Measurements from ENCODE around the gene UQCC3.

Gene UQCC3

DNA sequence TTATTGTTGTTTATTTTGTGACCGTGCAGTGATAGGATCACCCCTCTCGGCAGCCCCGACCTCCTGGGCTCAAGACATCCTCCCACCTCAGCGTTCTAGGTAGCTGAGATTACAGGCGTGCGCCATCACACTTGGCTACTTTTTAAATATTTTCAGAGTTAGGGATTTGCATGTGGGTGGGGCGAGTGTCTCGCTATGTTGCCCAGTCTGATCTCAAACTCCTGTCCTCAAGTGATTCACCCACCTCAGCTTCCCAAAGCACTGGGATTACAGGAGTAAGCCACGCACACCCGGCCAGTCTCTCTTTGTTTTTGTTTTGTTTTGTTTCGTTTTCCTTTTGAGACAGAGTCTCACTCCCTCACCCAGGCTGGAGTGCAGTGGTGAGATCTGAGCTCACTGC lies 17.2 kb upstream of the UQCC3 start:
- TF ChIP-seq OSR1 (CRISPR knock-in tag; IDR thresholded peaks at IDR 0.05), result no peak
- no peak for TF ChIP-seq ZNF565 (CRISPR knock-in tag; conservative IDR thresholded peaks at IDR 0.05; ENCODE audit: low read depth)
- TF ChIP-seq ZNF8 (CRISPR knock-in tag; IDR thresholded peaks at IDR 0.05), result no peak
- no peak for TF ChIP-seq PPARA (CRISPR knock-in tag; IDR thresholded peaks at IDR 0.05; ENCODE audit: borderline replicate concordance)
- no peak for TF ChIP-seq BACH2 (CRISPR knock-in tag; IDR thresholded peaks at IDR 0.05; ENCODE audit: borderline replicate concordance)
- TF ChIP-seq ZC3H10 (CRISPR knock-in tag; IDR thresholded peaks at IDR 0.05), result no peak
- no peak for TF ChIP-seq RARB (CRISPR knock-in tag; IDR thresholded peaks at IDR 0.05)
- no peak for TF ChIP-seq ESRRG (CRISPR knock-in tag; IDR thresholded peaks at IDR 0.05)
- no peak for TF ChIP-seq CSDC2 (CRISPR knock-in tag; IDR thresholded peaks at IDR 0.05)
- TF ChIP-seq ZFP3 (CRISPR knock-in tag; IDR thresholded peaks at IDR 0.05), result no peak
- no peak for TF ChIP-seq ZFP30 (CRISPR knock-in tag; IDR thresholded peaks at IDR 0.05)
- TF ChIP-seq SNAI2 (CRISPR knock-in tag; IDR thresholded peaks at IDR 0.05), result no peak
- no peak for TF ChIP-seq TOX (CRISPR knock-in tag; IDR thresholded peaks at IDR 0.05; ENCODE audit: borderline replicate concordance)
- TF ChIP-seq, protein P1, sequence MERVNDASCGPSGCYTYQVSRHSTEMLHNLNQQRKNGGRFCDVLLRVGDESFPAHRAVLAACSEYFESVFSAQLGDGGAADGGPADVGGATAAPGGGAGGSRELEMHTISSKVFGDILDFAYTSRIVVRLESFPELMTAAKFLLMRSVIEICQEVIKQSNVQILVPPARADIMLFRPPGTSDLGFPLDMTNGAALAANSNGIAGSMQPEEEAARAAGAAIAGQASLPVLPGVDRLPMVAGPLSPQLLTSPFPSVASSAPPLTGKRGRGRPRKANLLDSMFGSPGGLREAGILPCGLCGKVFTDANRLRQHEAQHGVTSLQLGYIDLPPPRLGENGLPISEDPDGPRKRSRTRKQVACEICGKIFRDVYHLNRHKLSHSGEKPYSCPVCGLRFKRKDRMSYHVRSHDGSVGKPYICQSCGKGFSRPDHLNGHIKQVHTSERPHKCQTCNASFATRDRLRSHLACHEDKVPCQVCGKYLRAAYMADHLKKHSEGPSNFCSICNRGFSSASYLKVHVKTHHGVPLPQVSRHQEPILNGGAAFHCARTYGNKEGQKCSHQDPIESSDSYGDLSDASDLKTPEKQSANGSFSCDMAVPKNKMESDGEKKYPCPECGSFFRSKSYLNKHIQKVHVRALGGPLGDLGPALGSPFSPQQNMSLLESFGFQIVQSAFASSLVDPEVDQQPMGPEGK (CRISPR knock-in tag; IDR thresholded peaks at IDR 0.05; ENCODE audit: borderline replicate concordance), result no peak
- TF ChIP-seq, protein P2, sequence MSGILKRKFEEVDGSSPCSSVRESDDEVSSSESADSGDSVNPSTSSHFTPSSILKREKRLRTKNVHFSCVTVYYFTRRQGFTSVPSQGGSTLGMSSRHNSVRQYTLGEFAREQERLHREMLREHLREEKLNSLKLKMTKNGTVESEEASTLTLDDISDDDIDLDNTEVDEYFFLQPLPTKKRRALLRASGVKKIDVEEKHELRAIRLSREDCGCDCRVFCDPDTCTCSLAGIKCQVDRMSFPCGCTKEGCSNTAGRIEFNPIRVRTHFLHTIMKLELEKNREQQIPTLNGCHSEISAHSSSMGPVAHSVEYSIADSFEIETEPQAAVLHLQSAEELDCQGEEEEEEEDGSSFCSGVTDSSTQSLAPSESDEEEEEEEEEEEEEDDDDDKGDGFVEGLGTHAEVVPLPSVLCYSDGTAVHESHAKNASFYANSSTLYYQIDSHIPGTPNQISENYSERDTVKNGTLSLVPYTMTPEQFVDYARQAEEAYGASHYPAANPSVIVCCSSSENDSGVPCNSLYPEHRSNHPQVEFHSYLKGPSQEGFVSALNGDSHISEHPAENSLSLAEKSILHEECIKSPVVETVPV (CRISPR knock-in tag; IDR thresholded peaks at IDR 0.05), result no peak
- TF ChIP-seq, protein P3, sequence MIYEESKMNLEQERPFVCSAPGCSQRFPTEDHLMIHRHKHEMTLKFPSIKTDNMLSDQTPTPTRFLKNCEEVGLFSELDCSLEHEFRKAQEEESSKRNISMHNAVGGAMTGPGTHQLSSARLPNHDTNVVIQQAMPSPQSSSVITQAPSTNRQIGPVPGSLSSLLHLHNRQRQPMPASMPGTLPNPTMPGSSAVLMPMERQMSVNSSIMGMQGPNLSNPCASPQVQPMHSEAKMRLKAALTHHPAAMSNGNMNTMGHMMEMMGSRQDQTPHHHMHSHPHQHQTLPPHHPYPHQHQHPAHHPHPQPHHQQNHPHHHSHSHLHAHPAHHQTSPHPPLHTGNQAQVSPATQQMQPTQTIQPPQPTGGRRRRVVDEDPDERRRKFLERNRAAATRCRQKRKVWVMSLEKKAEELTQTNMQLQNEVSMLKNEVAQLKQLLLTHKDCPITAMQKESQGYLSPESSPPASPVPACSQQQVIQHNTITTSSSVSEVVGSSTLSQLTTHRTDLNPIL (CRISPR knock-in tag; IDR thresholded peaks at IDR 0.05; ENCODE audit: low read depth), result no peak
- TF ChIP-seq ARNTL (CRISPR knock-in tag; IDR thresholded peaks at IDR 0.05; ENCODE audit: borderline replicate concordance, low read depth), result no peak
- no peak for TF ChIP-seq ISL1 (CRISPR knock-in tag; IDR thresholded peaks at IDR 0.05)
- TF ChIP-seq TCF4 (CRISPR knock-in tag; IDR thresholded peaks at IDR 0.05; ENCODE audit: borderline replicate concordance), result no peak
- TF ChIP-seq ZNF70 (CRISPR knock-in tag; IDR thresholded peaks at IDR 0.05), result no peak

DNA sequence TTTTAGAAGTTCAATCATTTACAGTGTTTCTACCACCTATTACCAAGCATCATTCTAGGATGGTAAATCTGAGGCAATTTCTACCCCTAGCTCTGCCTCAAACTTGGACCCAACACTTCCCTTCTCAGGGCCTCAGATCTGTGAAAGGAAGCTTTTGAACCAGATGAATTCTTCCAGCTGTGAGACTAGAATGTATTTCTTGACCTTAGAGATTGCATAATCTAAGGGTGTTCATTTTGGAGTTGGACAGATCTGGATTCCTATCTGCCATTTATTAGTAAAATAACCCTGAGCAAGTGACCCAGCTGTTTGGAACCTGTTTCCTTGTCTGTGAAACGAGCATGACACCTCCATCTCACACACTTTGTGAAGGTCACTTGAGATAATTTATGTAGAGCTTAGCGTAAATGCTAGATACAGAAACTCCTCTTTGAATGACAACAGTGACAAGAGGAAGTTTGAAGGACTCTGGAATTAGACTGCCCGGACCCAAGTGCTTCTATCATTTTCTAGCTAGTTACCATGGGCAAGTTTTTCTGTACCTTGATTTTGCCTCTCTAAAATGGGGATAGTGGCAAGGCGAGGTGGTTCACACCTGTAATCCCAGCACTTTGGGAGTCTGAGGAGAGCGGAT lies 14.6 kb upstream of the UQCC3 start:
- TF ChIP-seq, protein P2 (CRISPR knock-in tag; IDR thresholded peaks at IDR 0.05), result no peak
- no peak for TF ChIP-seq ARNTL (CRISPR knock-in tag; IDR thresholded peaks at IDR 0.05; ENCODE audit: borderline replicate concordance, low read depth)
- no peak for TF ChIP-seq ZNF565 (CRISPR knock-in tag; conservative IDR thresholded peaks at IDR 0.05; ENCODE audit: low read depth)
- no peak for TF ChIP-seq ZC3H10 (CRISPR knock-in tag; IDR thresholded peaks at IDR 0.05)
- TF ChIP-seq, protein P3 (CRISPR knock-in tag; IDR thresholded peaks at IDR 0.05; ENCODE audit: low read depth), result no peak
- no peak for TF ChIP-seq ISL1 (CRISPR knock-in tag; IDR thresholded peaks at IDR 0.05)
- TF ChIP-seq CSDC2 (CRISPR knock-in tag; IDR thresholded peaks at IDR 0.05), result no peak
- TF ChIP-seq, protein P1 (CRISPR knock-in tag; IDR thresholded peaks at IDR 0.05; ENCODE audit: borderline replicate concordance), result no peak
- no peak for TF ChIP-seq TCF4 (CRISPR knock-in tag; IDR thresholded peaks at IDR 0.05; ENCODE audit: borderline replicate concordance)
- TF ChIP-seq ZFP30 (CRISPR knock-in tag; IDR thresholded peaks at IDR 0.05), result no peak
- TF ChIP-seq ZNF70 (CRISPR knock-in tag; IDR thresholded peaks at IDR 0.05), result no peak
- TF ChIP-seq GLIS3 (CRISPR knock-in tag; IDR thresholded peaks at IDR 0.05), result no peak
- TF ChIP-seq RARB (CRISPR knock-in tag; IDR thresholded peaks at IDR 0.05), result no peak
- TF ChIP-seq, protein P4, sequence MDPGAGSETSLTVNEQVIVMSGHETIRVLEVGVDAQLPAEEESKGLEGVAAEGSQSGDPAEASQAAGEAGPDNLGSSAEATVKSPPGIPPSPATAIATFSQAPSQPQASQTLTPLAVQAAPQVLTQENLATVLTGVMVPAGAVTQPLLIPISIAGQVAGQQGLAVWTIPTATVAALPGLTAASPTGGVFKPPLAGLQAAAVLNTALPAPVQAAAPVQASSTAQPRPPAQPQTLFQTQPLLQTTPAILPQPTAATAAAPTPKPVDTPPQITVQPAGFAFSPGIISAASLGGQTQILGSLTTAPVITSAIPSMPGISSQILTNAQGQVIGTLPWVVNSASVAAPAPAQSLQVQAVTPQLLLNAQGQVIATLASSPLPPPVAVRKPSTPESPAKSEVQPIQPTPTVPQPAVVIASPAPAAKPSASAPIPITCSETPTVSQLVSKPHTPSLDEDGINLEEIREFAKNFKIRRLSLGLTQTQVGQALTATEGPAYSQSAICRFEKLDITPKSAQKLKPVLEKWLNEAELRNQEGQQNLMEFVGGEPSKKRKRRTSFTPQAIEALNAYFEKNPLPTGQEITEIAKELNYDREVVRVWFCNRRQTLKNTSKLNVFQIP (CRISPR knock-in tag; IDR thresholded peaks at IDR 0.05; ENCODE audit: borderline replicate concordance, low read depth), result no peak
- no peak for TF ChIP-seq SNAI2 (CRISPR knock-in tag; IDR thresholded peaks at IDR 0.05)
- TF ChIP-seq ZNF8 (CRISPR knock-in tag; IDR thresholded peaks at IDR 0.05), result no peak
- TF ChIP-seq ZFP3 (CRISPR knock-in tag; IDR thresholded peaks at IDR 0.05), result no peak
- TF ChIP-seq PPARA (CRISPR knock-in tag; IDR thresholded peaks at IDR 0.05; ENCODE audit: borderline replicate concordance), result no peak
- ATAC-seq, result no peak

More for the DNA sequence above, 17.2 kb upstream of the UQCC3 start:
- no peak for ATAC-seq
